Peyer's patch (tissue), 4 donors: ENCODE results near the gene PPP1R37.

Source experiments
- POLR2A ChIP-seq, 2 donors: fragments of 450-650 bp; IDR thresholded peaks; one replicate each; pipeline ENCODE4 v1.5.1; 2017; ENCODE audit warnings: antibody characterized with exemption in 2 of 2, mild to moderate bottlenecking in 2 of 2, moderate library complexity in 2 of 2
- TF ChIP-seq, protein P1 (sequence below), 6 experiments: fragments of 450-650 bp in 4 of 6; fragments of 200-600 bp in 2 of 6; sonication (generic) in 1 of 6; IDR thresholded peaks; one replicate each; pipeline ENCODE4 v1.5.1; 2017 to 2019; ENCODE audit warnings: antibody characterized with exemption in 6 of 6, mild to moderate bottlenecking in 3 of 6, moderate library complexity in 1 of 6

DNA sequence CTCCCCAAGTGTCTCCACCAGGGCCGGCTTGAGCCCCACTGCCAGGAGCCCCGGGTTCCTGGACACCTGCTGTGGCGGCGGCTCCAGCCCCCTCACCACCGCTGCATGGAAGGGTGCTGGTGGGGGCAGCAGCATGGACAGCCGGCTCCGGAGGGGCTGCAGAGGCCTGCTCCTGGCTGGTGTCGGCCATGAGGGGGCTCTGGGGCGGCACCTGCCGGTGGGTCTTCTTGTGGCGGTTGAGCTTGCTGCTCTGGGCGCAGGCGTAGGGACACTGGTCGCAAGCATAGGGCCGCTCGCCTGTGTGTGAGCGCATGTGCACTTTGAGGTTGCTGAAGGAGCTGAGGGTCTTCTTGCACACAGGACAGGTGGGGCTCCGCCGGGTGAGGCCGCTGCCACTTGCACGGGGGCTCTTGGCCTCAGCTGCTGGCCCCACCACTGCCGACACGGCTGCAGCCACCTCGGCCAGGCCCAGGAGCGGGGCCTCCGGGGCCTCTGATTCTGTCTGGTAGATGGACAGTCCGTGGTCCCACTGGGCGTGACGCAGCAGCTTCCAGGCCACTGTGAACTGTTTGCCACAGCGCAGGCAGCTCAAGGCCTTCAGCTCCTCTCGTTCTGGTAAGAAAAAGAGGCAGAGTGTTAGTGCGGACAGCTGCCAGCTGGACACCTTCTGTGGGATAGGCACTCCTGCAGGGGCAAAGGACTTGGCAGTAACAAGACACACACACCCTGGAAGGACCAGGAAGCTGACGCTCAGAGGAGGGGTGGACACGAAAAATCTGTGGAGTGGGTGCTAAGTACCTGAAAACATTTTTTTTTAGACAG, 20.8 kb upstream of the PPP1R37 start:
- TF ChIP-seq, protein P1, sequence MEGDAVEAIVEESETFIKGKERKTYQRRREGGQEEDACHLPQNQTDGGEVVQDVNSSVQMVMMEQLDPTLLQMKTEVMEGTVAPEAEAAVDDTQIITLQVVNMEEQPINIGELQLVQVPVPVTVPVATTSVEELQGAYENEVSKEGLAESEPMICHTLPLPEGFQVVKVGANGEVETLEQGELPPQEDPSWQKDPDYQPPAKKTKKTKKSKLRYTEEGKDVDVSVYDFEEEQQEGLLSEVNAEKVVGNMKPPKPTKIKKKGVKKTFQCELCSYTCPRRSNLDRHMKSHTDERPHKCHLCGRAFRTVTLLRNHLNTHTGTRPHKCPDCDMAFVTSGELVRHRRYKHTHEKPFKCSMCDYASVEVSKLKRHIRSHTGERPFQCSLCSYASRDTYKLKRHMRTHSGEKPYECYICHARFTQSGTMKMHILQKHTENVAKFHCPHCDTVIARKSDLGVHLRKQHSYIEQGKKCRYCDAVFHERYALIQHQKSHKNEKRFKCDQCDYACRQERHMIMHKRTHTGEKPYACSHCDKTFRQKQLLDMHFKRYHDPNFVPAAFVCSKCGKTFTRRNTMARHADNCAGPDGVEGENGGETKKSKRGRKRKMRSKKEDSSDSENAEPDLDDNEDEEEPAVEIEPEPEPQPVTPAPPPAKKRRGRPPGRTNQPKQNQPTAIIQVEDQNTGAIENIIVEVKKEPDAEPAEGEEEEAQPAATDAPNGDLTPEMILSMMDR (IDR thresholded peaks at IDR 0.05) = no peak
- TF ChIP-seq POLR2A (IDR thresholded peaks at IDR 0.05) = no peak
